Sigmoid colon (tissue), 7 donors: ENCODE results near the gene CXCL6. TPM values are rescaled to one million over a fixed set of nuclear protein-coding genes. Genes with fewer than 3 reads are reported as not detected.

Experiments
- DNase-seq: peaks from one replicate; pipeline ENCODE4 v3.0.0-alpha.2; 2019
- H3K27ac ChIP-seq, 4 donors: fragments of 200-600 bp; sonication (generic); one replicate each; pipeline ENCODE4 v1.5.1; 2016 to 2019; ENCODE audit warnings: mild to moderate bottlenecking in 1 of 4
- H3K27me3 ChIP-seq, 3 donors: fragments of 200-600 bp; sonication (generic); one replicate each; pipeline ENCODE4 v1.5.1; 2019; ENCODE audit warnings: mild to moderate bottlenecking in 1 of 3
- H3K36me3 ChIP-seq, 4 donors: fragments of 200-600 bp; sonication (generic); one replicate each; pipeline ENCODE4 v1.5.1; 2016 to 2019
- H3K4me1 ChIP-seq, 4 donors: fragments of 200-600 bp; sonication (generic); one replicate each; pipeline ENCODE4 v1.5.1; 2017 to 2019
- H3K4me3 ChIP-seq, 4 donors: fragments of 200-600 bp; sonication (generic); one replicate each; pipeline ENCODE4 v1.5.1; 2017 to 2019; ENCODE audit warnings: mild to moderate bottlenecking in 2 of 4, moderate library complexity in 1 of 4
- H3K9me3 ChIP-seq, 4 donors: fragments of 200-600 bp in 3 of 4; sonication (generic) in 3 of 4; one replicate each; pipeline versions ENCODE4 v1.5.1 to v1.6.1; 2013 to 2019
- CTCF ChIP-seq, 4 experiments: fragments of 450-650 bp in 3 of 4; fragments of 200-600 bp in 1 of 4; IDR thresholded peaks; one replicate each; pipeline ENCODE4 v1.5.1; 2016 to 2019; ENCODE audit warnings: antibody characterized with exemption in 4 of 4, mild to moderate bottlenecking in 3 of 4, moderate library complexity in 2 of 4
- EP300 ChIP-seq, 4 donors: sonication (generic); formaldehyde crosslinking; IDR thresholded peaks; one replicate each; pipeline ENCODE4 v1.6.1; 2017; ENCODE audit warnings: antibody characterized with exemption in 4 of 4
- POLR2A ChIP-seq, 2 donors: fragments of 450-650 bp; IDR thresholded peaks; one replicate each; pipeline ENCODE4 v1.6.1; 2016; ENCODE audit warnings: antibody characterized with exemption in 2 of 2, mild to moderate bottlenecking in 2 of 2, moderate library complexity in 2 of 2
- POLR2AphosphoS5 ChIP-seq, 4 donors: sonication (generic); formaldehyde crosslinking; IDR thresholded peaks; one replicate each; pipeline ENCODE4 v1.6.1; 2017; ENCODE audit warnings: antibody characterized with exemption in 4 of 4
- WGBS, 2 donors: extraction: QIAGEN DNeasy Blood & Tissue Kit; methylation state at CpG; one replicate each; pipeline ENCODE4 v1.1.7; 2013; 5-methylcytosine and 5-hydroxymethylcytosine counted together
- intact Hi-C: fragments of 100-400 bp; cut with DNase I; formaldehyde crosslinking; loops from one replicate; pipeline ENCODE4 v1.15.1; 2023
- polyA plus RNA-seq, 3 donors: library from polyadenylated mRNA; stranded (reverse); fragments of 200-250 nt; gene quantifications; one replicate each; pipeline ENCODE4 v1.2.3, GENCODE V29; 2013
- total RNA-seq, 4 donors: library from RNA; depleted of rRNA; stranded (reverse); fragments of >200 nt; gene quantifications; one replicate each; pipeline ENCODE4 v1.1.0, GENCODE V29; 2016
- donor health status: healthy with polysubstance abuse.
- donor health status: Bipolar disorder and iron deficiency.
- donor health status: healthy.

CXCL6 gene
- total and polyA plus RNA-seq, 7 donors, result 0.33 to 9.6 (median 0.95) TPM; not detected in 2

GRCh38 chr4:73868206-73869129 lies 32.0 kb downstream of the CXCL6 start:
- H3K36me3 ChIP-seq, result no peaks in the 10 kb centered on the region
- H3K27ac ChIP-seq, result peak overlapping the region in 3 of 4 donors; percentile 35 to 79 (median 53)
- TF ChIP-seq EP300 (IDR thresholded peaks at IDR 0.05), result no peak
- no peak for TF ChIP-seq POLR2AphosphoS5 (IDR thresholded peaks at IDR 0.05)
- TF ChIP-seq POLR2A (IDR thresholded peaks at IDR 0.05), result no peak
- TF ChIP-seq CTCF (IDR thresholded peaks at IDR 0.05), result no peak
- no peaks in the 10 kb centered on the region for H3K9me3 ChIP-seq
- peak overlapping the region; percentile 58 to 74 (median 64) for H3K4me3 ChIP-seq
- intact Hi-C loops, result loop anchor here (10.0 kb wide), 2 partner anchors 134 to 166 kb away; partner anchors contain the start of gene CXCL3
- DNase-seq, result peak; percentile 57
- 12 to 31% methylated on average over 16 of the region's 16 CpGs for WGBS, 2 donors
- H3K27me3 ChIP-seq, result peaks cover 0 to 17% (median 0%) of the 10 kb centered on the region in 3 donors
- H3K4me1 ChIP-seq, result peaks cover 0 to 18% (median 9%) of the 10 kb centered on the region in 4 donors

- 3 to 9% methylated on average over 61 of the region's 61 CpGs for WGBS, 2 donors
- intact Hi-C loops, result loop anchor here (10.0 kb wide), 2 partner anchors 135 to 165 kb away; partner anchors contain the start of gene CXCL3
- H3K4me3 ChIP-seq, result peak within 1 kb of the TSS; percentile 58 to 74 (median 64)
- DNase-seq, result peak; percentile 71
- H3K27ac ChIP-seq, result peak within 1 kb of the TSS; percentile 35 to 79 (median 48)
- peaks cover 0 to 17% (median 0%) of the 10 kb centered on the region in 3 donors for H3K27me3 ChIP-seq
- TF ChIP-seq CTCF (IDR thresholded peaks at IDR 0.05) (no peak), EP300 (IDR thresholded peaks at IDR 0.05) (no peak), POLR2AphosphoS5 (IDR thresholded peaks at IDR 0.05) (no peak), POLR2A (IDR thresholded peaks at IDR 0.05) (no peak)
- no peaks in the 10 kb centered on the region for H3K9me3 ChIP-seq
- no peaks in the 10 kb centered on the region for H3K36me3 ChIP-seq
- H3K4me1 ChIP-seq, result peaks cover 0 to 18% (median 9%) of the 10 kb centered on the region in 4 donors
These were observed 32.9 kb downstream of the CXCL6 start, which contains the start of gene CXCL1 for GRCh38 chr4:73869130-73870055. Gene CXCL1, plus strand, starts transcription at chr4:73869393. Its CDS starts 78 bp downstream, at chr4:73869471.

GRCh38 chr4:73870260-73870659 lies 33.8 kb downstream of the CXCL6 start:
- TF ChIP-seq EP300 (IDR thresholded peaks at IDR 0.05), result no peak
- TF ChIP-seq POLR2AphosphoS5 (IDR thresholded peaks at IDR 0.05), result no peak
- no peak for TF ChIP-seq CTCF (IDR thresholded peaks at IDR 0.05)
- no peak for TF ChIP-seq POLR2A (IDR thresholded peaks at IDR 0.05)
- no peaks in the 10 kb centered on the region for H3K9me3 ChIP-seq
- peak overlapping the region in 1 of 4 donors; percentile 79 for H3K27ac ChIP-seq
- peaks cover 0 to 17% (median 0%) of the 10 kb centered on the region in 3 donors for H3K27me3 ChIP-seq
- peak overlapping the region in 1 of 4 donors; percentile 74 for H3K4me3 ChIP-seq
- no peaks in the 10 kb centered on the region for H3K36me3 ChIP-seq
- 33 to 64% methylated on average over 3 of the region's 3 CpGs for whole genome bisulfite sequencing, 2 donors
- intact Hi-C loops, result no loop called here
- peak; percentile 54 for DNase-seq
- peaks cover 0 to 18% (median 9%) of the 10 kb centered on the region in 4 donors for H3K4me1 ChIP-seq

- 84 to 87% methylated on average over 1 of the region's 1 CpG for WGBS, 2 donors
- Histone ChIP-seq H3K4me3 (no peak overlapping the region), H3K9me3 (no peaks in the 10 kb centered on the region), H3K27me3 (peaks cover 0 to 17% (median 0%) of the 10 kb centered on the region in 3 donors), H3K4me1 (peaks cover 0 to 18% (median 9%) of the 10 kb centered on the region in 4 donors), H3K36me3 (no peaks in the 10 kb centered on the region), H3K27ac (no peak overlapping the region)
- DNase-seq, result no peak
- TF ChIP-seq POLR2AphosphoS5 (IDR thresholded peaks at IDR 0.05) (no peak), POLR2A (IDR thresholded peaks at IDR 0.05) (no peak), CTCF (IDR thresholded peaks at IDR 0.05) (no peak), EP300 (IDR thresholded peaks at IDR 0.05) (no peak)
- intact Hi-C loops, result no loop called here
These were observed 34.3 kb downstream of the CXCL6 start for GRCh38 chr4:73870768-73871167.
